CD4-positive, CD25-positive, alpha-beta regulatory T cell (primary cell): Measurements from ENCODE around the gene EHD4. TPM values are rescaled to one million over a fixed set of nuclear protein-coding genes. Genes with fewer than 3 reads are reported as not detected.

Experiments used
- ATAC-seq, 2 donors: fragments of 150-1000 bp; cut with Tn5 transposase; one replicate each; pipeline ENCODE4 v1.10.0; 2021; ENCODE audit warnings: low read depth in 2 of 2, moderate number of reproducible peaks in 2 of 2, moderate library complexity in 1 of 2
- DNase-seq, 3 donors: peaks; one replicate each; pipeline versions ENCODE4 v3.0.0 to v3.0.0-alpha.2; 2012 to 2022; ENCODE audit warnings: mixed read lengths in 1 of 3
- H3K27ac ChIP-seq: one replicate; pipeline ENCODE4 v1.7.0; 2013; ENCODE audit warnings: mild to moderate bottlenecking, low read length; ENCODE audit not compliant: insufficient read depth, poor library complexity, severe bottlenecking
- H3K27me3 ChIP-seq: one replicate; pipeline ENCODE4 v1.7.0; 2013; ENCODE audit warnings: low read length; ENCODE audit not compliant: control insufficient read depth, insufficient read depth
- H3K36me3 ChIP-seq: one replicate; pipeline ENCODE4 v1.7.0; 2013; ENCODE audit warnings: mild to moderate bottlenecking, low read length, moderate library complexity; ENCODE audit not compliant: control insufficient read depth, insufficient read depth
- H3K4me1 ChIP-seq: 2 replicates; pipeline ENCODE4 v1.7.0; 2013; ENCODE audit warnings: mild to moderate bottlenecking, low read length; ENCODE audit not compliant: insufficient read depth, control insufficient read depth, poor library complexity, severe bottlenecking
- H3K4me3 ChIP-seq: one replicate; pipeline ENCODE4 v1.7.0; 2013; ENCODE audit warnings: low read depth, mild to moderate bottlenecking, low read length, moderate library complexity
- H3K9me3 ChIP-seq, 2 experiments: 1 replicate in 1 of 2; 2 replicates in 1 of 2; pipeline ENCODE4 v1.7.0; 2013; ENCODE audit warnings: low read length in 2 of 2, mild to moderate bottlenecking in 1 of 2, moderate library complexity in 1 of 2; ENCODE audit not compliant: control insufficient read depth in 2 of 2
- H3K27ac Mint-ChIP-seq, 3 donors: one replicate each; pipeline ENCODE4 v1.8.0; 2020 to 2022; ENCODE audit warnings: mild to moderate bottlenecking in 3 of 3, mixed read lengths in 3 of 3, moderate library complexity in 2 of 3
- H3K27me3 Mint-ChIP-seq: one replicate; pipeline ENCODE4 v1.8.0; 2022; ENCODE audit warnings: mild to moderate bottlenecking, mixed read lengths
- H3K36me3 Mint-ChIP-seq: one replicate; pipeline ENCODE4 v1.8.0; 2020; ENCODE audit warnings: mixed read lengths
- H3K4me1 Mint-ChIP-seq, 4 donors: one replicate each; pipeline ENCODE4 v1.8.0; 2020 to 2022; ENCODE audit warnings: mixed read lengths in 4 of 4, mild to moderate bottlenecking in 1 of 4
- H3K4me3 Mint-ChIP-seq, 4 donors: one replicate each; pipeline ENCODE4 v1.8.0; 2020 to 2022; ENCODE audit warnings: mild to moderate bottlenecking in 4 of 4, mixed read lengths in 4 of 4, moderate library complexity in 3 of 4
- H3K9me3 Mint-ChIP-seq, 7 donors: one replicate each; pipeline ENCODE4 v1.8.0; 2020 to 2022; ENCODE audit warnings: mixed read lengths in 7 of 7, mild to moderate bottlenecking in 3 of 7, moderate library complexity in 2 of 7
- polyA plus RNA-seq, 4 donors: library from polyadenylated mRNA; unstranded; fragments of 300-500 nt; fragmentation: Illumina TruSeq; gene quantifications; one replicate each; pipeline ENCODE4 v1.2.3, GENCODE V29; 2021
- total RNA-seq: library from RNA; stranded (reverse); gene quantifications from one replicate; pipeline ENCODE4 v1.2.3, GENCODE V29; 2022

The EHD4 gene
- total and polyA plus RNA-seq, 5 donors from 2014 or later: 9.3 to 57.8 (median 13.8) TPM

- peaks cover 0 to 1% (median 0%) of the 10 kb centered on the region in 7 donors for H3K9me3 Mint-ChIP-seq
- peaks cover 8% of the 10 kb centered on the region for H3K4me1 ChIP-seq
- no peak overlapping the region for H3K27ac ChIP-seq
- no peak for DNase-seq
- peaks cover 26% of the 10 kb centered on the region for H3K36me3 ChIP-seq
- no peak overlapping the region for H3K4me3 Mint-ChIP-seq
- no peaks in the 10 kb centered on the region for H3K9me3 ChIP-seq
- no peaks in the 10 kb centered on the region for H3K27me3 Mint-ChIP-seq
- H3K27me3 ChIP-seq: no peaks in the 10 kb centered on the region
- no peak overlapping the region for H3K4me3 ChIP-seq
- no peak overlapping the region for H3K27ac Mint-ChIP-seq
- peaks cover 7 to 30% (median 24%) of the 10 kb centered on the region in 4 donors for H3K4me1 Mint-ChIP-seq
- H3K36me3 Mint-ChIP-seq: peaks cover 20% of the 10 kb centered on the region
- no peak for ATAC-seq
These were observed 48.9 kb downstream of the EHD4 start for GRCh38 chr15:41923401-41923997.

DNA sequence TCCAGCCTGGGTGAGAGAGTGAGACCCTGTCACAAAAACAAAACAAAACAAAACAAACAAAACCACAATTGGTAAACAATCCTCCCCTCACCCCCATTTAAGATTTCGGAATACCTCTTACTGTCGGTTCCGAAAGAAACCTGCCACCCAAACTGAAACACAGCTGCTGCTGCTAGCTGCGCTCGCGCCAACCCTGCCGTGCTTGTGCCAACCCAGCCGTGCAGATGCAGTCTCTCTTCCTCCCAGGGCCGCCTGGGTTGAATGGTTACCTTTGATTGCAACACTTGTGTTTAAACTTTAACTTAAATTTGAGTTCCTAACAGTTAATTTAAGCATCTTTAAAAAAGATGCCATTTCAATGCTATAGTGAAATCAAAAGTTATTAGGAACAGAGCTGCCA, 50.0 kb downstream of the EHD4 start:
- no peaks in the 10 kb centered on the region for H3K27me3 ChIP-seq
- H3K4me1 Mint-ChIP-seq: peaks cover 7 to 29% (median 22%) of the 10 kb centered on the region in 4 donors
- no peak overlapping the region for H3K4me3 Mint-ChIP-seq
- H3K9me3 Mint-ChIP-seq: peaks cover 0 to 1% (median 0%) of the 10 kb centered on the region in 7 donors
- H3K27ac Mint-ChIP-seq: peak overlapping the region in 2 of 3 donors; percentile 29 to 60
- no peak for DNase-seq
- H3K36me3 Mint-ChIP-seq: peaks cover 20% of the 10 kb centered on the region
- ATAC-seq: no peak
- no peaks in the 10 kb centered on the region for H3K9me3 ChIP-seq
- peaks cover 31% of the 10 kb centered on the region for H3K36me3 ChIP-seq
- peaks cover 8% of the 10 kb centered on the region for H3K4me1 ChIP-seq
- H3K4me3 ChIP-seq: no peak overlapping the region
- H3K27ac ChIP-seq: no peak overlapping the region
- no peaks in the 10 kb centered on the region for H3K27me3 Mint-ChIP-seq

DNA sequence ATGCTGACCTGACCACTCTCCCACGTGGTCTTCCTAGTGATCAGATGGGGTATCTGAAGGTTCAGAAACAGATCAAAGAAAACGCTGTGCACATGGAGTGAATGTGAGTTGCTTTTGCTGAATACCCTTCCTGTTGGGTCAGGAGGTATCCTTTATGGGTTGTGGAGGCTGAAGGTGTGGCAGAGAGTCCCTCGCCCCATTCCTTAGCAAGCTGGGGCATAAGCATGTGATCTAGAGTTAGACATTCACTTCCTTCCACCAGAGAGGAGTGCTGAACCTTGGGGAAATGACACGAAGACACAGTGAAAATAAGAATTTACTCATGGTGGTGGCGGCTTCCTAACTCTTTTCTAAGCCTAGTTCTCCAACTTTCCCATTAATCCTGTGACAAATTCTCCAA, 50.7 kb downstream of the EHD4 start:
- H3K27ac Mint-ChIP-seq: peak overlapping the region in 1 of 3 donors; percentile 64
- no peak for ATAC-seq
- H3K27me3 ChIP-seq: no peaks in the 10 kb centered on the region
- H3K4me1 Mint-ChIP-seq: peaks cover 7 to 22% (median 15%) of the 10 kb centered on the region in 4 donors
- H3K27me3 Mint-ChIP-seq: no peaks in the 10 kb centered on the region
- H3K4me3 ChIP-seq: no peak overlapping the region
- DNase-seq: no peak
- no peak overlapping the region for H3K27ac ChIP-seq
- H3K36me3 Mint-ChIP-seq: peaks cover 20% of the 10 kb centered on the region
- H3K36me3 ChIP-seq: peaks cover 32% of the 10 kb centered on the region
- peak overlapping the region in 1 of 4 donors; percentile 2 for H3K4me3 Mint-ChIP-seq
- H3K9me3 ChIP-seq: no peaks in the 10 kb centered on the region
- H3K9me3 Mint-ChIP-seq: peaks cover 0 to 1% (median 0%) of the 10 kb centered on the region in 7 donors
- peaks cover 5% of the 10 kb centered on the region for H3K4me1 ChIP-seq

GRCh38 chr15:41921167-41921566, 51.2 kb downstream of the EHD4 start:
- Mint-ChIP-seq H3K36me3 (peaks cover 21% of the 10 kb centered on the region), H3K27me3 (no peaks in the 10 kb centered on the region), H3K4me3 (no peak overlapping the region), H3K27ac (peak overlapping the region in 2 of 3 donors; percentile 51 to 64), H3K9me3 (peaks cover 0 to 1% (median 0%) of the 10 kb centered on the region in 7 donors), H3K4me1 (peaks cover 7 to 18% (median 12%) of the 10 kb centered on the region in 4 donors)
- Histone ChIP-seq H3K4me1 (peaks cover under 1% of the 10 kb centered on the region), H3K4me3 (no peak overlapping the region), H3K36me3 (peaks cover 33% of the 10 kb centered on the region), H3K9me3 (no peaks in the 10 kb centered on the region), H3K27ac (no peak overlapping the region), H3K27me3 (no peaks in the 10 kb centered on the region)
- DNase-seq (no peak), ATAC-seq (no peak)

DNA sequence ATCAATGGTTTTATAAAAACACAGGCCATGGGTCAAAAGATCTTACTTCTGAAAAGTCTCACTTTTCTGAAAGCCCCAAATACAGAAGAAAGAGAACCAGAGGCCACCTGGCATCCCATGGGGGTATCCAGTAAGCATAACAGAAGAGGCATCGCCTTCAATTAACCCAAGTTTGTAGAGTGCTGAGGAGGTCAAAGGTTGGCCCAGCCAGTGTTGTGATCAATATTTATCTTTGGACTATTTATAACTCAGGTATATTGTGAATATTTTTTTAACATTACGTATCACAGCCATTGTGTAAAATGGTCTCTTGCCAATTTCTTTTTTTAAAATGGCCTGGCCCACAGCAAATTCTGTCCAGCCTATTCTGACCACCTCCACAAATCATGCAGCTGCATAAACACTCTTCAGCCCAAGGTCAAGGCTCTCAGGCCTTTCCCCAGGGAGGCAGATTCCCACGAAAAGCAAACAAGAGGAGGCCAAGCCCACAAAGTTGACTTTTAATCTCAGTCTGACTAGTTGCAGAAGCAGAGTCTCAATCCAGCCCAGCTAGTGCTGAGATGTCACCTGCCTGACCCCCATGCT, 52.3 kb downstream of the EHD4 start:
- H3K36me3 Mint-ChIP-seq: peaks cover 22% of the 10 kb centered on the region
- H3K9me3 ChIP-seq: no peaks in the 10 kb centered on the region
- no peaks in the 10 kb centered on the region for H3K4me1 ChIP-seq
- peak overlapping the region in 1 of 3 donors; percentile 59 for H3K27ac Mint-ChIP-seq
- ATAC-seq (no peak), DNase-seq (no peak)
- H3K4me3 Mint-ChIP-seq: no peak overlapping the region
- no peaks in the 10 kb centered on the region for H3K27me3 Mint-ChIP-seq
- H3K27ac ChIP-seq: no peak overlapping the region
- H3K4me1 Mint-ChIP-seq: peaks cover 5 to 17% (median 8%) of the 10 kb centered on the region in 4 donors
- H3K27me3 ChIP-seq: no peaks in the 10 kb centered on the region
- peaks cover 0 to 1% (median 0%) of the 10 kb centered on the region in 7 donors for H3K9me3 Mint-ChIP-seq
- H3K4me3 ChIP-seq: no peak overlapping the region
- peaks cover 34% of the 10 kb centered on the region for H3K36me3 ChIP-seq

GRCh38 chr15:41919201-41919820, 53.0 kb downstream of the EHD4 start:
- peaks cover 35% of the 10 kb centered on the region for H3K36me3 ChIP-seq

GRCh38 chr15:41918506-41919126, 53.7 kb downstream of the EHD4 start:
- DNase-seq: no peak
- Histone ChIP-seq H3K27me3 (no peaks in the 10 kb centered on the region), H3K36me3 (peaks cover 39% of the 10 kb centered on the region), H3K27ac (no peak overlapping the region), H3K4me1 (no peaks in the 10 kb centered on the region), H3K4me3 (no peak overlapping the region), H3K9me3 (no peaks in the 10 kb centered on the region)
- H3K36me3 Mint-ChIP-seq: peaks cover 22% of the 10 kb centered on the region
- peaks cover 5 to 16% (median 8%) of the 10 kb centered on the region in 4 donors for H3K4me1 Mint-ChIP-seq
- H3K4me3 Mint-ChIP-seq: no peak overlapping the region
- ATAC-seq: no peak
- H3K9me3 Mint-ChIP-seq: peaks cover 0 to 1% (median 0%) of the 10 kb centered on the region in 7 donors
- no peaks in the 10 kb centered on the region for H3K27me3 Mint-ChIP-seq
- H3K27ac Mint-ChIP-seq: no peak overlapping the region

More at GRCh38 chr15:41919201-41919820, 53.0 kb downstream of the EHD4 start:
- H3K27ac ChIP-seq: no peak overlapping the region
- Mint-ChIP-seq H3K4me1 (peaks cover 5 to 15% (median 8%) of the 10 kb centered on the region in 4 donors), H3K27ac (peak overlapping the region in 1 of 3 donors; percentile 67), H3K27me3 (no peaks in the 10 kb centered on the region), H3K36me3 (peaks cover 19% of the 10 kb centered on the region), H3K4me3 (no peak overlapping the region), H3K9me3 (peaks cover 0 to 1% (median 0%) of the 10 kb centered on the region in 7 donors)
- H3K27me3 ChIP-seq: no peaks in the 10 kb centered on the region
- DNase-seq: no peak
- no peak for ATAC-seq
- H3K4me1 ChIP-seq: no peaks in the 10 kb centered on the region
- no peaks in the 10 kb centered on the region for H3K9me3 ChIP-seq
- H3K4me3 ChIP-seq: no peak overlapping the region
